HEK293 (cell line): ENCODE data around the gene GAS7.

Source experiments
- CTCF ChIA-PET: fragments of 350-600 bp; formaldehyde crosslinking; extraction: SDS; loops from one replicate; lab custom pipeline; 2021; ENCODE audit warnings: antibody characterized with exemption; lab: Yijun Ruan, JAX
- POLR2A ChIA-PET: fragments of 300-600 bp; formaldehyde crosslinking; extraction: SDS; loops from one replicate; lab custom pipeline; 2020; ENCODE audit warnings: antibody characterized with exemption, inconsistent platforms; lab: Yijun Ruan, JAX
- H3K27ac ChIP-seq: fragments of 200-500 bp; sonication (Bioruptor generic); 2 replicates; pipeline ENCODE4 v1.5.1; 2014; ENCODE audit warnings: low read depth, low read length, control low read depth, inconsistent platforms; ENCODE audit errors: extremely low read depth
- H3K36me3 ChIP-seq, 2 experiments: fragments of 200-500 bp in 1 of 2; sonication (Bioruptor generic) in 1 of 2; 1 replicate in 1 of 2; 2 replicates in 1 of 2; pipeline ENCODE4 v1.5.1; 2014 to 2017; ENCODE audit warnings: inconsistent platforms in 2 of 2, low read length in 2 of 2; ENCODE audit not compliant: control insufficient read depth in 2 of 2, insufficient read depth in 1 of 2
- H3K4me1 ChIP-seq: fragments of 200-500 bp; sonication (Bioruptor generic); 2 replicates; pipeline ENCODE4 v1.5.1; 2014; ENCODE audit warnings: mild to moderate bottlenecking, low read length, inconsistent platforms; ENCODE audit not compliant: control insufficient read depth, insufficient read depth
- H3K4me3 ChIP-seq: 2 replicates; pipeline ENCODE4 v1.5.1; 2011; ENCODE audit warnings: low read depth, mild to moderate bottlenecking, control low read depth, low read length, moderate library complexity
- H3K9me3 ChIP-seq: fragments of 200-500 bp; sonication (Bioruptor generic); 2 replicates; pipeline ENCODE4 v1.5.1; 2014; ENCODE audit warnings: low read depth, low read length, inconsistent platforms; ENCODE audit not compliant: control insufficient read depth, insufficient read depth
- ELK4 ChIP-seq: IDR thresholded peaks from 2 replicates; pipeline ENCODE4 v1.6.1; 2011; ENCODE audit warnings: mild to moderate bottlenecking, low read depth, low read length, borderline replicate concordance
- PRDM4 ChIP-seq: fragments of 450-650 bp; formaldehyde crosslinking; IDR thresholded peaks from 2 replicates; pipeline ENCODE4 v1.5.1; 2017; ENCODE audit warnings: missing biosample characterization, missing genetic modification characterization
- SALL2 ChIP-seq: fragments of 450-650 bp; formaldehyde crosslinking; IDR thresholded peaks from 2 replicates; pipeline ENCODE4 v1.5.0; 2017; ENCODE audit warnings: missing biosample characterization, mild to moderate bottlenecking, missing genetic modification characterization, borderline replicate concordance
- ZBTB20 ChIP-seq: fragments of 450-650 bp; formaldehyde crosslinking; IDR thresholded peaks from 2 replicates; pipeline ENCODE4 v1.5.1; 2016; ENCODE audit warnings: missing biosample characterization, missing genetic modification characterization
- ZBTB48 ChIP-seq: fragments of 450-650 bp; formaldehyde crosslinking; IDR thresholded peaks from 2 replicates; pipeline ENCODE4 v1.5.1; 2016; ENCODE audit warnings: missing biosample characterization, missing genetic modification characterization
- ZFP37 ChIP-seq: fragments of 450-650 bp; formaldehyde crosslinking; IDR thresholded peaks from 2 replicates; pipeline ENCODE4 v1.5.1; 2016; ENCODE audit warnings: missing biosample characterization, missing genetic modification characterization
- ZFP69B ChIP-seq: fragments of 450-650 bp; formaldehyde crosslinking; IDR thresholded peaks from 2 replicates; pipeline ENCODE4 v1.5.1; 2016; ENCODE audit warnings: missing biosample characterization, missing genetic modification characterization
- ZNF10 ChIP-seq: fragments of 450-650 bp; formaldehyde crosslinking; IDR thresholded peaks from 2 replicates; pipeline ENCODE4 v1.5.1; 2017; ENCODE audit warnings: missing biosample characterization, missing genetic modification characterization
- ZNF114 ChIP-seq: fragments of 450-650 bp; formaldehyde crosslinking; IDR thresholded peaks from 2 replicates; pipeline ENCODE4 v1.5.0; 2017; ENCODE audit warnings: missing biosample characterization, missing genetic modification characterization
- ZNF155 ChIP-seq: fragments of 450-650 bp; formaldehyde crosslinking; IDR thresholded peaks from 2 replicates; pipeline ENCODE4 v1.5.1; 2016; ENCODE audit warnings: missing biosample characterization, missing genetic modification characterization
- ZNF223 ChIP-seq: fragments of 450-650 bp; formaldehyde crosslinking; IDR thresholded peaks from 2 replicates; pipeline ENCODE4 v1.5.1; 2016; ENCODE audit warnings: missing biosample characterization, missing genetic modification characterization
- ZNF292 ChIP-seq: fragments of 450-650 bp; formaldehyde crosslinking; IDR thresholded peaks from 2 replicates; pipeline ENCODE4 v1.5.1; 2016; ENCODE audit warnings: low read depth, missing biosample characterization, missing genetic modification characterization, borderline replicate concordance
- ZNF311 ChIP-seq: fragments of 450-650 bp; formaldehyde crosslinking; IDR thresholded peaks from 2 replicates; pipeline ENCODE4 v1.5.1; 2017; ENCODE audit warnings: missing biosample characterization, missing genetic modification characterization, borderline replicate concordance
- ZNF514 ChIP-seq: fragments of 450-650 bp; formaldehyde crosslinking; IDR thresholded peaks from 2 replicates; pipeline ENCODE4 v1.5.1; 2016; ENCODE audit warnings: missing biosample characterization, missing genetic modification characterization
- ZNF623 ChIP-seq: fragments of 450-650 bp; formaldehyde crosslinking; IDR thresholded peaks from 2 replicates; pipeline ENCODE4 v1.5.1; 2016; ENCODE audit warnings: missing biosample characterization, missing genetic modification characterization
- ZNF692 ChIP-seq: fragments of 450-650 bp; formaldehyde crosslinking; IDR thresholded peaks from 2 replicates; pipeline ENCODE4 v1.5.1; 2016; ENCODE audit warnings: missing biosample characterization, missing genetic modification characterization
- ZNF792 ChIP-seq: fragments of 450-650 bp; formaldehyde crosslinking; IDR thresholded peaks from 2 replicates; pipeline ENCODE4 v1.5.1; 2016; ENCODE audit warnings: missing biosample characterization, missing genetic modification characterization
- TF ChIP-seq, protein P1 (sequence below): fragments of 450-650 bp; formaldehyde crosslinking; IDR thresholded peaks from 2 replicates; pipeline ENCODE4 v1.5.0; 2017; ENCODE audit warnings: missing biosample characterization, missing genetic modification characterization, borderline replicate concordance
- TF ChIP-seq, protein P2 (sequence below): fragments of 450-650 bp; formaldehyde crosslinking; IDR thresholded peaks from 2 replicates; pipeline ENCODE4 v1.5.1; 2016; ENCODE audit warnings: missing biosample characterization, missing genetic modification characterization

Gene GAS7

DNA sequence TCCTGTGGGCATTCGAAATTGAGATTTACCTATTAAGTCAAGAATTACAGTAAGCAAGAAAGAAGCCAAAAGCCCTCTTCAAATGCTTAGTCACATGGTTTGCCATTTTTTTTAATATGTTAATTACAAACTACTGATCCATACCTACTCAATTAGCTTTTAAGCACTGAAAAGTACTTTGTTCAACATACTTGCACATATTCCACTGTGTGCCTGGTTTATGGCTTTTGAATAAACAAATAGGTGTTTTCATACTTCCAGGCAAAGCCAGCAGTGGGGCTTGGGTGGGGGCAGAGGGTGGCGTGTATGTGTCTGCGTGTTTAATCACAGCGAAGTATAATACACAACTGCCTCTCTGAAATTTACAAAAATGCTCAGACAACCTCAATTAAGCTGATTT is 51.4 kb downstream of the GAS7 start:
- Histone ChIP-seq H3K27ac (no peak overlapping the region), H3K4me3 (no peak overlapping the region), H3K4me1 (no peaks in the 10 kb centered on the region), H3K9me3 (no peaks in the 10 kb centered on the region), H3K36me3 (no peaks in the 10 kb centered on the region)
- ChIA-PET CTCF (interaction anchor here (1.9 kb wide), 1 partner anchor 80 kb away, joined by 7 read pairs; no protein-coding TSS in a partner anchor), POLR2A (no interaction called here)
- TF ChIP-seq ZNF155 (tag by site-specific recombination) (no peak), SALL2 (no peak)

DNA sequence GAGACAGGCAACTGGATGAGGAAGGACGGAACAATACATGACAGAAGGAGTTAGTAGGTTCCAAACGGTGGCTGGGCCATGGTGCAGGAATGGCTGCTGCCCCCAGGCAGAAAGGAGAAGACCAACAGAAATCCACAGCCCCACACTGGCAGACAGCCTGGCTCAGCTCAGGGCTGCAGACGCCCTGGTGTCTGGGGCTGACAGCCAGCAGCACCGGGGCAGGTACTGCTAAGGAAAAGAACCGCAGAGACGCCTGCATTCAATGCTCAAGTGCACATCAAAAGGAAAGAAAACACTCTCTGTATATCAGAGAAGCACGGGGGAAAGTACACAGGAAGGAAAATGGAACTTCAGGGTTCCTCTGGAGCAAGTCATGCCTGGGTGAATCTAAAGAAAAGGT is 53.4 kb downstream of the GAS7 start:
- Histone ChIP-seq H3K36me3 (no peaks in the 10 kb centered on the region), H3K4me3 (no peak overlapping the region), H3K4me1 (no peaks in the 10 kb centered on the region), H3K27ac (no peak overlapping the region), H3K9me3 (no peaks in the 10 kb centered on the region)
- no peak for TF ChIP-seq ZNF114 (tag by site-specific recombination)
- no peak for TF ChIP-seq ZNF223
- no peak for TF ChIP-seq ZNF311 (tag by site-specific recombination)
- TF ChIP-seq, protein P1, sequence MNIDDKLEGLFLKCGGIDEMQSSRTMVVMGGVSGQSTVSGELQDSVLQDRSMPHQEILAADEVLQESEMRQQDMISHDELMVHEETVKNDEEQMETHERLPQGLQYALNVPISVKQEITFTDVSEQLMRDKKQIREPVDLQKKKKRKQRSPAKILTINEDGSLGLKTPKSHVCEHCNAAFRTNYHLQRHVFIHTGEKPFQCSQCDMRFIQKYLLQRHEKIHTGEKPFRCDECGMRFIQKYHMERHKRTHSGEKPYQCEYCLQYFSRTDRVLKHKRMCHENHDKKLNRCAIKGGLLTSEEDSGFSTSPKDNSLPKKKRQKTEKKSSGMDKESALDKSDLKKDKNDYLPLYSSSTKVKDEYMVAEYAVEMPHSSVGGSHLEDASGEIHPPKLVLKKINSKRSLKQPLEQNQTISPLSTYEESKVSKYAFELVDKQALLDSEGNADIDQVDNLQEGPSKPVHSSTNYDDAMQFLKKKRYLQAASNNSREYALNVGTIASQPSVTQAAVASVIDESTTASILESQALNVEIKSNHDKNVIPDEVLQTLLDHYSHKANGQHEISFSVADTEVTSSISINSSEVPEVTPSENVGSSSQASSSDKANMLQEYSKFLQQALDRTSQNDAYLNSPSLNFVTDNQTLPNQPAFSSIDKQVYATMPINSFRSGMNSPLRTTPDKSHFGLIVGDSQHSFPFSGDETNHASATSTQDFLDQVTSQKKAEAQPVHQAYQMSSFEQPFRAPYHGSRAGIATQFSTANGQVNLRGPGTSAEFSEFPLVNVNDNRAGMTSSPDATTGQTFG (tag by site-specific recombination): no peak
- TF ChIP-seq ZFP69B (tag by site-specific recombination): no peak
- no peak for TF ChIP-seq ELK4
- TF ChIP-seq ZNF692 (tag by site-specific recombination): no peak
- TF ChIP-seq ZBTB20 (tag by site-specific recombination): no peak
- no peak for TF ChIP-seq ZBTB48 (tag by site-specific recombination)
- no peak for TF ChIP-seq ZNF623 (tag by site-specific recombination)
- TF ChIP-seq ZFP37: no peak
- ChIA-PET POLR2A (no interaction called here), CTCF (no interaction called here)

GRCh38 chr17:10144456-10144855 is 54.0 kb downstream of the GAS7 start:
- no peak for TF ChIP-seq ZNF292 (tag by site-specific recombination)
- TF ChIP-seq ZNF792 (tag by site-specific recombination): no peak
- TF ChIP-seq, protein P2, sequence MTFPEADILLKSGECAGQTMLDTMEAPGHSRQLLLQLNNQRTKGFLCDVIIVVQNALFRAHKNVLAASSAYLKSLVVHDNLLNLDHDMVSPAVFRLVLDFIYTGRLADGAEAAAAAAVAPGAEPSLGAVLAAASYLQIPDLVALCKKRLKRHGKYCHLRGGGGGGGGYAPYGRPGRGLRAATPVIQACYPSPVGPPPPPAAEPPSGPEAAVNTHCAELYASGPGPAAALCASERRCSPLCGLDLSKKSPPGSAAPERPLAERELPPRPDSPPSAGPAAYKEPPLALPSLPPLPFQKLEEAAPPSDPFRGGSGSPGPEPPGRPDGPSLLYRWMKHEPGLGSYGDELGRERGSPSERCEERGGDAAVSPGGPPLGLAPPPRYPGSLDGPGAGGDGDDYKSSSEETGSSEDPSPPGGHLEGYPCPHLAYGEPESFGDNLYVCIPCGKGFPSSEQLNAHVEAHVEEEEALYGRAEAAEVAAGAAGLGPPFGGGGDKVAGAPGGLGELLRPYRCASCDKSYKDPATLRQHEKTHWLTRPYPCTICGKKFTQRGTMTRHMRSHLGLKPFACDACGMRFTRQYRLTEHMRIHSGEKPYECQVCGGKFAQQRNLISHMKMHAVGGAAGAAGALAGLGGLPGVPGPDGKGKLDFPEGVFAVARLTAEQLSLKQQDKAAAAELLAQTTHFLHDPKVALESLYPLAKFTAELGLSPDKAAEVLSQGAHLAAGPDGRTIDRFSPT (tag by site-specific recombination): no peak
- no peak for TF ChIP-seq ZNF514 (tag by site-specific recombination)
- TF ChIP-seq PRDM4 (tag by site-specific recombination): no peak
- TF ChIP-seq ZNF10 (tag by site-specific recombination): no peak
- POLR2A ChIA-PET: no interaction called here
- Histone ChIP-seq H3K4me1 (no peaks in the 10 kb centered on the region), H3K9me3 (no peaks in the 10 kb centered on the region), H3K27ac (no peak overlapping the region), H3K36me3 (no peaks in the 10 kb centered on the region), H3K4me3 (no peak overlapping the region)
- CTCF ChIA-PET: no interaction called here
